Central memory CD8-positive, alpha-beta T cell (primary cell): ENCODE results near the gene TBC1D14.

ENCODE experiments used
- ATAC-seq: fragments of 150-1000 bp; cut with Tn5 transposase; replicated peaks from 2 replicates; pipeline ENCODE4 v1.10.0; 2022; ENCODE audit warnings: mild to moderate bottlenecking, moderate FRiP score, moderate number of reproducible peaks; ENCODE audit not compliant: poor library complexity, severe bottlenecking; ENCODE audit errors: extremely low read depth
- DNase-seq, 2 donors: peaks; one replicate each; pipeline ENCODE4 v3.0.0; 2021; ENCODE audit warnings: low spot score in 2 of 2
- H3K27ac Mint-ChIP-seq: one replicate; pipeline ENCODE4 v1.8.0; 2022; ENCODE audit warnings: low read depth, mild to moderate bottlenecking, moderate library complexity, mixed read lengths
- H3K27me3 Mint-ChIP-seq: one replicate; pipeline ENCODE4 v1.8.0; 2022; ENCODE audit warnings: mixed read lengths
- H3K36me3 Mint-ChIP-seq: one replicate; pipeline ENCODE4 v1.8.0; 2022; ENCODE audit warnings: mild to moderate bottlenecking, moderate library complexity, mixed read lengths; ENCODE audit not compliant: insufficient read depth
- H3K4me1 Mint-ChIP-seq: one replicate; pipeline ENCODE4 v1.8.0; 2022; ENCODE audit warnings: mixed read lengths
- H3K4me3 Mint-ChIP-seq: one replicate; pipeline ENCODE4 v1.8.0; 2022; ENCODE audit warnings: mild to moderate bottlenecking, moderate library complexity, mixed read lengths
- H3K9me3 Mint-ChIP-seq: one replicate; pipeline ENCODE4 v1.8.0; 2022; ENCODE audit warnings: mixed read lengths

The TBC1D14 gene

GRCh38 chr4:7060346-7061150 lies 150.9 kb downstream of the TBC1D14 start:
- peaks cover 9% of the 10 kb centered on the region for H3K4me1 Mint-ChIP-seq
- H3K36me3 Mint-ChIP-seq = peaks cover 68% of the 10 kb centered on the region
- ATAC-seq (no peak), DNase-seq (no peak)
- no peaks in the 10 kb centered on the region for H3K9me3 Mint-ChIP-seq
- H3K4me3 Mint-ChIP-seq = no peak overlapping the region
- no peak overlapping the region for H3K27ac Mint-ChIP-seq
- no peaks in the 10 kb centered on the region for H3K27me3 Mint-ChIP-seq

- ATAC-seq (no peak), DNase-seq (no peak)
- Mint-ChIP-seq H3K9me3 (no peaks in the 10 kb centered on the region), H3K4me3 (no peak overlapping the region), H3K27ac (no peak overlapping the region), H3K27me3 (no peaks in the 10 kb centered on the region), H3K36me3 (peaks cover 64% of the 10 kb centered on the region), H3K4me1 (peaks cover 15% of the 10 kb centered on the region)
These were observed 152.2 kb downstream of the TBC1D14 start for GRCh38 chr4:7061815-7062214.

GRCh38 chr4:7062816-7063215 lies 153.2 kb downstream of the TBC1D14 start:
- Mint-ChIP-seq H3K9me3 (no peaks in the 10 kb centered on the region), H3K27ac (no peak overlapping the region), H3K27me3 (no peaks in the 10 kb centered on the region), H3K4me3 (no peak overlapping the region), H3K36me3 (peaks cover 63% of the 10 kb centered on the region), H3K4me1 (peaks cover 23% of the 10 kb centered on the region)
- DNase-seq (no peak), ATAC-seq (no peak)

GRCh38 chr4:7063362-7063761 lies 153.7 kb downstream of the TBC1D14 start:
- H3K27ac Mint-ChIP-seq = no peak overlapping the region
- no peak for DNase-seq
- H3K4me1 Mint-ChIP-seq = peaks cover 29% of the 10 kb centered on the region
- no peaks in the 10 kb centered on the region for H3K27me3 Mint-ChIP-seq
- H3K4me3 Mint-ChIP-seq = no peak overlapping the region
- H3K9me3 Mint-ChIP-seq = no peaks in the 10 kb centered on the region
- peaks cover 64% of the 10 kb centered on the region for H3K36me3 Mint-ChIP-seq
- no peak for ATAC-seq

GRCh38 chr4:7066006-7066405 lies 156.4 kb downstream of the TBC1D14 start:
- Mint-ChIP-seq H3K4me1 (peaks cover 39% of the 10 kb centered on the region), H3K27me3 (no peaks in the 10 kb centered on the region), H3K4me3 (peak overlapping the region; percentile 85), H3K27ac (no peak overlapping the region), H3K36me3 (peaks cover 45% of the 10 kb centered on the region), H3K9me3 (no peaks in the 10 kb centered on the region)
- DNase-seq (no peak), ATAC-seq (no peak)

- Mint-ChIP-seq H3K9me3 (no peaks in the 10 kb centered on the region), H3K27ac (no peak overlapping the region), H3K36me3 (peaks cover 40% of the 10 kb centered on the region), H3K4me3 (peak overlapping the region; percentile 85), H3K27me3 (no peaks in the 10 kb centered on the region), H3K4me1 (peaks cover 40% of the 10 kb centered on the region)
- no peak for DNase-seq
- no peak for ATAC-seq
These were observed 156.9 kb downstream of the TBC1D14 start for GRCh38 chr4:7066493-7066892.

- H3K9me3 Mint-ChIP-seq = no peaks in the 10 kb centered on the region
- H3K36me3 Mint-ChIP-seq = peaks cover 35% of the 10 kb centered on the region
- ATAC-seq (no peak), DNase-seq (no peak)
- H3K4me1 Mint-ChIP-seq = peaks cover 40% of the 10 kb centered on the region
- no peaks in the 10 kb centered on the region for H3K27me3 Mint-ChIP-seq
- H3K4me3 Mint-ChIP-seq = peak overlapping the region; percentile 85
- peak overlapping the region; percentile 89 for H3K27ac Mint-ChIP-seq
These were observed 157.5 kb downstream of the TBC1D14 start for GRCh38 chr4:7067126-7067451.

- peak within 1 kb of the TSS; percentile 89 for H3K27ac Mint-ChIP-seq
- H3K9me3 Mint-ChIP-seq = no peaks in the 10 kb centered on the region
- DNase-seq (peak; percentile 100), ATAC-seq (peak; percentile 95)
- H3K4me3 Mint-ChIP-seq = peak within 1 kb of the TSS; percentile 85
- peaks cover 31% of the 10 kb centered on the region for H3K36me3 Mint-ChIP-seq
- H3K4me1 Mint-ChIP-seq = peaks cover 40% of the 10 kb centered on the region
- no peaks in the 10 kb centered on the region for H3K27me3 Mint-ChIP-seq
These were observed 158.0 kb downstream of the TBC1D14 start, which contains the start of gene GRPEL1 for GRCh38 chr4:7067452-7068278. Gene GRPEL1, minus strand, starts transcription at chr4:7068064. Its CDS starts 32 bp downstream, at chr4:7068032.

- Mint-ChIP-seq H3K27me3 (no peaks in the 10 kb centered on the region), H3K36me3 (peaks cover 26% of the 10 kb centered on the region), H3K4me1 (peaks cover 40% of the 10 kb centered on the region), H3K9me3 (no peaks in the 10 kb centered on the region), H3K4me3 (peak overlapping the region; percentile 85), H3K27ac (peak overlapping the region; percentile 89)
- ATAC-seq = no peak
- no peak for DNase-seq
These were observed 158.7 kb downstream of the TBC1D14 start for GRCh38 chr4:7068279-7068842.

GRCh38 chr4:7068883-7069282 lies 159.3 kb downstream of the TBC1D14 start:
- Mint-ChIP-seq H3K27me3 (no peaks in the 10 kb centered on the region), H3K4me3 (peak overlapping the region; percentile 85), H3K4me1 (peaks cover 38% of the 10 kb centered on the region), H3K36me3 (peaks cover 22% of the 10 kb centered on the region), H3K9me3 (no peaks in the 10 kb centered on the region), H3K27ac (peak overlapping the region; percentile 89)
- no peak for ATAC-seq
- DNase-seq = no peak

GRCh38 chr4:7070729-7071511 lies 161.3 kb downstream of the TBC1D14 start:
- Mint-ChIP-seq H3K36me3 (peaks cover 9% of the 10 kb centered on the region), H3K27me3 (no peaks in the 10 kb centered on the region), H3K27ac (no peak overlapping the region), H3K9me3 (no peaks in the 10 kb centered on the region), H3K4me3 (peak overlapping the region; percentile 14), H3K4me1 (peaks cover 29% of the 10 kb centered on the region)
- DNase-seq (peak; percentile 81 to 90), ATAC-seq (peak; percentile 14)

GRCh38 chr4:7073059-7073458 lies 163.4 kb downstream of the TBC1D14 start:
- no peaks in the 10 kb centered on the region for H3K9me3 Mint-ChIP-seq
- H3K27ac Mint-ChIP-seq = no peak overlapping the region
- peaks cover 5% of the 10 kb centered on the region for H3K36me3 Mint-ChIP-seq
- no peak overlapping the region for H3K4me3 Mint-ChIP-seq
- ATAC-seq (no peak), DNase-seq (no peak)
- H3K27me3 Mint-ChIP-seq = no peaks in the 10 kb centered on the region
- peaks cover 14% of the 10 kb centered on the region for H3K4me1 Mint-ChIP-seq
